TTC549 (cell line): Measurements from ENCODE around the gene FBXL15.

Experiments
- FAIRE-seq: peaks from 2 replicates; lab custom pipeline; 2012; peaks lifted over from hg19 to GRCh38; lab: Jason Lieb, UNC

Gene FBXL15

GRCh38 chr10:102411341-102412255 lies 9.0 kb upstream of the FBXL15 start:
- no peak for FAIRE-seq

DNA sequence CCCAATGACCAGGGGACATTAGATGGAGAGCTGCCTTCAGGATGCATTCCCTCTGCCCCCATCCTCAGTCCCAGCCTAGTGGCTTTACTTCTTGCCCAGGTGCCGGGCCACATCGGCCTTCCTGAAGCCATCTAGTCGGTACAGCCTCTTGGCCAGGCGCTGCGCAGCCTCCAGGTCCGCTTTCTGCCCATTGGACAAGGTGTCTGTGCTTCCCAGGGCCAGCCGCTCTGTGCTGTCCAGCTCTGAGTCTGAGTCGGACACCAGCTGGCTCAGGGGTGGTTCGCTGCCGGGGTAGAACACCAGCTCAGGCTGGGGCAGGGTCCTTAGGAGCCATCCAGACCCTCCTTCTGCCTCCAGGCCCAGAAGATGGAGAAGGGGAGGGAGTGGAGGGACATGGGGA lies 8.3 kb upstream of the FBXL15 start:
- no peak for FAIRE-seq

DNA sequence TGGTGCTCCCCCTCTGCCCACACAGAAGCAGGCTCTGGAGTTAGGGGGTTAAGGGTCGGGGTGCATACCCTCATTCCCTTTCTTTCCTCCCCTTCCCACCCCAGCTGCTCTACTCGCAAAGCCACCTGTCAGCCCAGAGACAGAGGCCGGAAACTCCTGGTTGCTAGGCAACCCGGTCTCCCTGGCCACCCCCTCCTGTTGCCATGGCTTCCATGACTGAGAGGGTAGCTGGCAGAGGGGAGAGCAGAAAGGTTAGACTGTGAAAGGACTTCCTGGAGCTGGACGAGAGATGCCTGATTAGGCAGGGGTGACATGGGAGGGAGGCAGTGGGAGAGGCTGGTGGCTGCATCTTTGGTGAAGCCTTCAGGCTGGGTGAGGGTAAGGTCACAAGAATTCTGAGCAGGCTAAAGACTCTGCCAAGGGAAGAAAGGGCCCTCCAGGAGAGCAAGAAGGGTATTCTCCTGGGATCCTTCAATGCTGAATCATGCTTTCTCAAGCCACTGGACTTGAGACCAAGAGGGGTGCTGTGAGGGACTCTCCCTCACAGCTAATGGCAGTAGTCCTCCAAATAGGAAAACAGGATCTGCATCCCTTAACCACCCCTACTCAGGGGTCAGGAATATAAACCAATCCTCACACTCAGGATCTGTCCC lies 7.5 kb upstream of the FBXL15 start:
- FAIRE-seq, result no peak

- FAIRE-seq, result no peak
These were observed 6.7 kb upstream of the FBXL15 start for GRCh38 chr10:102413806-102414561.

DNA sequence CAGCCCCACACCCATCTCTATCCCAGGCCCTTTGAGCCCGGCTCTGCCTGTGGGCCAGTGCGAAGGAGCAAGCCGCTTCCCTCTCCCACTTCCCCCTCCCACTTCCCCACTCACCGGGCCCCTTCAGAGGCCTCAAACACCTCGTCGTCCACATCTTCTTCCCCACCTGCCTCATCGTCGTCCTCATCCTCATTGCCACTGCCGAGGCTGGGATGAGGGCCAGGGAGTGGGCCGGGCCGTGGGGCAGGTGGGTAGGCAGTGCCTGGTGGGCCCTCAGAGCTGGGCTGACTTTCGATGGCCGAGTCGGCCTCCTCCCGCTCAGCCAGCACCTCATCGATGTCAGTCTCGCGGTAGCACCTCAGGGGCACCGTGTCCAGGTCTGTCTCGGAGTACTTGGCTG lies 5.9 kb upstream of the FBXL15 start:
- FAIRE-seq, result no peak

DNA sequence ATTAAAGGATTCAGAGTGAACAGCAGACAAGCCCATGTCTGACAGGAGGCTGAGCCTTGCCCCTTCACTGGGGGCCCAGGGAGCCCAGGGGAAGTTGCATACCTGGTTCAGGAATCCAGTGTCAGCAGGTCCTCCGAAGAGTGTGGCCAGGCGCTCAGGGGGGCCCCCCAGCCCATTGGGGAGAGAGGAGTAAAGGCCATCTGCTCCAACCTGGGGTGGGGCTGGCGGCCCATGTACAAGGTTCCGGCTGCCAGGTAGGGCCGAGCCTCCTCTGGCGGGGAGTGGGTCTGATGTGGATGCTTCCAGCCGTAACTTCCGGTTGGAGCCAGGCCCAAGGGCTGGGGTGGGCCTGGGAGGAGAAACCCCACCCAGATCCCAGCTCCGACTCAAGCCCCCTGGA lies 4.4 kb upstream of the FBXL15 start:
- no peak for FAIRE-seq

- no peak for FAIRE-seq
These were observed 3.9 kb upstream of the FBXL15 start for GRCh38 chr10:102416695-102417094.

DNA sequence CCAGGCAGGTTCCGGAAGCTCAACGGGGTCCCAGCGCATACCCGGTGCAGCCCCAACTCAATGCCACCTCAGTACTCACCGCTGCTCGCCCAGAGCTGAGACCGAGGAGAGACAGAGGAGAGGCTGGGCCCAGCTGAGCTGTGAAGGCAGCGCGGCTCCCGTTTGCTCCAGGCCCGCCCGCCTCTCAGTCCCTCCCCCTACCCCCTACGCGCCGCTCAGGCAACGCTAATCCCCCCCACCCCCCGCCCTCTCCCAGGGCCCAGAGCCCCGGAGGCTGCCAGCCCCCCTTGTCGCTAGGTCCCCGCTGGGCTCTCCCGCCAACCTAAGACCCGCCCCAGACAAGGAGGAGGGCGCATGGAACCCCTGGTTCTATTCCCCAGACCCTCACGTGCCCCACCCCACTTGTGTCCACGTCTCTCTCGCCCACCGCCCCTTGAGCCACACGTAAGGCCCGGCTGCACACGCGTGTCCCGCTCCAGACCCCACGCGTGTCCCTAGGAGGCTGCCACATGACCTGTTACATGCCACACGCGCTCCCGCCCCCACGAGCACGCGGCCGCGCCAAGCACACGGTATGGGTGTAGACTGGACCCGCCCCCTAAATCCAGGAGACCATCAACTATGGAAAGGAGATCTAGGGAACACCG lies 1.9 kb upstream of the FBXL15 start, which contains the start of gene PSD:
Gene PSD (minus strand): TSS at position 164 of the 647 bp plus-strand sequence. CDS start 1,747 bp downstream, outside the sequence.
- FAIRE-seq, result no peak

DNA sequence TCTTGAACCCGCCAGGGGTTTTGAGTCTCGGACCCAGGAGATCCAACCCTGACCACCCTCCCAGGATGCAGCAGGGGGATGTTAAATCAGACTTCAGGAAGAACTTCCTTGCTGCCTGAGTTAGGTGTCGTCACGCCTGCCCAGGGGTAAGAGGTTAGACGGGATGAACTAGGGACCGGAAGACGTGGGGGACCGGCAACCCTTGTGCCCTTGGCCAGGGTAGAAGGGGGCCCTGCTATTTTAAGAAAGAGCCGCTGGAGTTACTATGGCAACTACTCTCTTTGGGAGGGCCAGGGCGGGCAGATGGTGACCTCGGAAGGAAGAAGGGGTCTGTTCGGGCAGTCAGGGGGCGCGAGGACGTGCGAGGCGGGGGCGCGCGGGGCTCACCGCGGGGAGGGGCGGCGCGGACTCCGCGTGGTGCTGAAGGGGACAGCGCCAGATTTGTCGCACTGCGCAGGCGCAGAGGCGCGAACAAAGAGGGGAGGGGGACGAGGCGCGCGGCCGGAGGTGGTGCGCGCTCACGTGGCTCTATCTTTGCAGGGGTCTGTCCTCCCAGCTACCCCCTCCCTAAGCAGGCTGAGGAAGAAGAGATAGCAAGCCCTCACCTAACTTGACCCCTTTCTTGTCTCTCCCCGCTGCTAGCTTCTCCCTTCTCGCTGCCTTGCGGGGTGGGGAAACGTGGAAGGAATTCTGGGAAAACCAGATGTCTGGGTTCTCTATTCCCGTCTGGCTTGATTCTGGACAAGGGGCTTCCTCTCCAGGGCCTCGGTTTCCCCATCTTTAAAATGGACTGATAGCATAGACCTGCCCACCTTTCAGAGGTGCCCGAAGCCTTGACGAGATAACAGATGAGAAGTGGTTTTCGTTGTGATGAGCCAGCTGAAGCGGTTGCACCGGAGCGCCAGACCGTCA lies 1.1 kb upstream of the FBXL15 start:
- FAIRE-seq, result no peak

GRCh38 chr10:102420181-102420713 lies 389 bp upstream of the FBXL15 start:
- FAIRE-seq, result no peak

DNA sequence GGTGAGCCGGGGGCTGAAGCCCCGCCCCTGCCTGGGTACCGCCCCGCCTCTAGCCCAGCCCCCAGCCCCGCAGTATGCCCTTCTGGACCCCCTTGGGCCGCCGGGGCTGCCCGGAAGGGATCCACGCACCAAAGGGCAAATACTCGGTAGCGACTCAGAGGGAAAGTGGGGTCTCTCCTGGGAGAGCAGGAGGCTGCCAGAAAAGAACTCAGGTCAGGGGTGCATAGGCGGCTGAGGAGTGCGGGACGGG lies 796 bp downstream of the FBXL15 start:
- no peak for FAIRE-seq

DNA sequence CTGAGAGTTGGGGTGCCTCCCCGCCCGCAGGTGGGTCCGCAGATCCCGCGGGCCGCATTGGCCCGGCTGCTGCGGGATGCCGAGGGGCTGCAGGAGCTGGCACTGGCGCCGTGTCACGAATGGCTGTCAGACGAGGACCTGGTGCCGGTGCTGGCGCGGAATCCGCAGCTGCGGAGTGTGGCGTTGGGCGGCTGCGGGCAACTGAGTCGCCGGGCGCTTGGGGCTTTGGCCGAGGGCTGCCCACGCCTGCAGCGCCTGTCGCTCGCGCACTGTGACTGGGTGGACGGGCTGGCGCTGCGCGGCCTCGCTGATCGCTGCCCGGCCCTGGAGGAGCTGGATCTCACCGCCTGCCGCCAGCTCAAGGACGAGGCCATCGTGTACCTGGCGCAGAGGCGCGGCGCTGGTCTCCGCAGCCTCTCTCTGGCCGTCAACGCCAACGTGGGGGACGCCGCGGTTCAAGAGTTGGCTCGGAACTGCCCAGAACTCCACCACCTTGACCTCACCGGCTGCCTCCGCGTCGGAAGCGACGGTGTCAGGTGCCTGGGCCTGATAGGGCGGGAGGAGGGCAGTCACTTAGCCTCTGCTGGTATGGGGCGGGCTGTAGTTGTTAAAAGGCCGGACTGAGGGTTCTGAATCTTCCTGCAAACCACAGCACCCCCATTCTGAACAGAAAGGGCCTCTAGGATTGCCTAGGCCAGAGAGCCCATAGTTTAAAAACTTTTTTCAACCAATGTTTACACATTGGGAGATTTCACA lies 1.3 kb downstream of the FBXL15 start:
- FAIRE-seq, result no peak

DNA sequence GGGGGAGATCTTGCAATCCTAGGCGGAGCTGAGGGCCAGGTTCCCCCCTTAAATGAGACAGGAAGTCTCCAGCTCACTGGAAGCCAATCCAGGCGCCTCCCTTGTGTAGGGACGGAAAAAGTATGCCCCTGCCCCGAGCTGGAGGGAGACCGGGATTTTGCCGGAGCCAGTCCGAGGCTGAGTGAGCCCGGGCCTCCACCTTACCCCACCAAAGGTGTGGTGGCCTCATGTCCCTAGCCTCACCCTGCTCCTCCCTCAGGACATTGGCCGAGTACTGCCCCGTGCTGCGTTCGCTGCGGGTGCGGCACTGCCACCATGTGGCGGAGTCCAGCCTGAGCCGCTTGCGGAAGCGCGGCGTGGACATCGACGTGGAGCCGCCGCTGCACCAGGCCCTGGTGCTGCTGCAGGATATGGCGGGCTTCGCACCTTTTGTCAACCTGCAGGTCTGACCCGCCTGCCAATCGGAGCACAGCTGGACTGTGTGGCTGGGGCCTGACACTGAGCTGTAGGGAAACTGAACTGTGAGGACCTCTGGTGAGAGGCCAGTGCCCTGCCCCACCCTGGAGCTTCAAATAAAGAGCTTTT lies 2.0 kb downstream of the FBXL15 start:
- no peak for FAIRE-seq

GRCh38 chr10:102423372-102423968 lies 2.8 kb downstream of the FBXL15 start:
- FAIRE-seq, result no peak

DNA sequence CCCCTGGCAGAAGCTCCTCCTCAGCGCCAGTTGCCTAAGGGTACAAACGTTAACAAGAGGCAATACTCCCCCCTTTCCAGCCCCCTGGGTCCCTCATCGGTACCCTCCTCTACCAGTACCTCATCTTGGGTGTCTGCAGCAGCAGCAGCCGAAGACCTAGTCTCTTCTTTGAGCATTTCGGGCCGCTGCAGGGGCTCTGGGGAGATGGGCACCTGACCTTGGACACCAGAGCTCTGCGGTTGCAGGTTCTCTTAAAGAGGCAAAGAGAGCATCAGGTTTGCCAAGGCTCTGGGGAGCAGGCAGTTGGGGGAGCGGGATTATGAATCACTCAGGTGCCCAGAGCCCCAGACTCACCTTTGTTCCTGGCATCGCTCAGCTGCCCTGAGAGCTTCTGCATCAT lies 3.5 kb downstream of the FBXL15 start:
- FAIRE-seq, result no peak

DNA sequence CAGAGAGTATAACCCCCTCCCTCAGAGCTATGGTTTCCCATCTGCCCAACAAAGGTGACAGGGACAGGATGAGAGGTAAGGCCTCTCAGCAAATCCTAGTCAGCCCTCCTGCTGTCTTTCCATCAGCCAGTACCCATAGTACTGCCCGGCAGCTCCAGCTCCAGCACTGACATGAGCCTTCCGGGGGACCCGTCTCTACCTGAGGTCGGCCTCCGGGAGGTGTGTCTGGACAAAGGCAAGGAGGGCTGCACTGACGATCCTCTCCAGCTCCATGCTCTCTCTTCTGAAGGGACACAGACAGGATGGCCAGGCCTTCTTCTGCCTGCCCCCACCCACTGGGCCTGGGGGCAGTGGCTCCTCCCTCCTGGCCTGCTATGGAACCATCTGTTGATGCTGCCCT lies 4.3 kb downstream of the FBXL15 start:
- FAIRE-seq, result no peak

DNA sequence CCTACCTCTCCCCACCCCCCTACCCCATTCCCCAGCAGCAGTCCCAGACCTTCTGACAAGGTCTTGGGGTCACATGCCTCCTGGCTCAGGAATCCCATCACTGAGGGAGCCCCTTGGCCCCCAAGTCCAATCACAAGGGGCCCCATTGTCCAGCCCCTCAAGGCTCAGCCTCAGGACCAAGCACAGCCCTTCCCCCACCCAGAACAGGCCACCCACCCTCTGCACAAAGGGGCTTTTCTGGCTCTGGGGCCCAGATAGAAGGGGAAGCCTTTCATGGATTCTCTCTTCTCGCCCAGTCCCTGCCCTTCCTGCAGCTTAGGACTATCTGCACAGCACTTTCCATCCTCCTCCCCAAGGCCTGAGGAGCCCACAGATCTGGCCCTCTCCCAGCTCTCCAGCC lies 4.8 kb downstream of the FBXL15 start:
- no peak for FAIRE-seq

GRCh38 chr10:102426803-102427287 lies 6.2 kb downstream of the FBXL15 start:
- FAIRE-seq, result no peak

DNA sequence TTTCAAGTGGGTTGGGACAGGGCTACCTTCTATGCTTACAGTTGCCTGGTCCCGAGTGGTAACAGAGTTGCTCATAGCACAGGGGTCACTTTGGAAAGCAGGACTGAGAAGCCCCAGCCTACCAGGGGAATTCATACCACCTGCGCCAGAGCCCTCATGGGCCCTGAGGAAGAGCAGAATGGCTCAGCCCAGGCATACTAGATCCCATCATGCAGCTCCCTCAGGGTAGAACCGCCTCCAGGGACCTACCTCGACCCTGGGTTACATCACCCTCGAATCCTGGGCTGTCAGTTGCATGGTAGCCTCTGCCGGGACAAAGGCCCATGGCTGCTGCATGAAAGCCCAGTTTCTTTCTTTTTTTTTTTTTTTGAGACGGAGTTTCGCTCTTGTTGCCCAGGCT lies 8.8 kb downstream of the FBXL15 start:
- FAIRE-seq, result no peak
